Mesendoderm (in vitro differentiated cells): ENCODE results near the gene SALL3. TPM values are rescaled to one million over a fixed set of nuclear protein-coding genes. Genes with fewer than 3 reads are reported as not detected.

Experiments used
- DNase-seq: peaks from one replicate; pipeline ENCODE4 v3.0.0; 2013
- H2AK5ac ChIP-seq: 2 replicates; pipeline ENCODE4 v1.6.1; 2013; ENCODE audit warnings: low read length, inconsistent platforms
- H2BK120ac ChIP-seq: 2 replicates; pipeline ENCODE4 v1.6.1; 2013; ENCODE audit warnings: low read depth, mild to moderate bottlenecking, low read length, moderate library complexity, mixed read lengths
- H2BK15ac ChIP-seq: replicated peaks from 2 replicates; pipeline ENCODE4 v1.6.1; 2013; ENCODE audit warnings: low read depth, mild to moderate bottlenecking, moderate library complexity
- H2BK5ac ChIP-seq: 2 replicates; pipeline ENCODE4 v1.6.1; 2013; ENCODE audit warnings: low read length, inconsistent platforms
- H3K18ac ChIP-seq: 2 replicates; pipeline ENCODE4 v1.6.1; 2013; ENCODE audit warnings: mild to moderate bottlenecking, low read length, mixed read lengths
- H3K23ac ChIP-seq: one replicate; pipeline ENCODE4 v1.6.1; 2013; ENCODE audit warnings: low read length
- H3K27ac ChIP-seq: 2 replicates; pipeline ENCODE4 v1.5.1; 2013; ENCODE audit warnings: low read depth, mild to moderate bottlenecking, inconsistent platforms, low read length, moderate library complexity
- H3K27me3 ChIP-seq: 2 replicates; pipeline ENCODE4 v1.6.1; 2013; ENCODE audit warnings: low read length, control low read depth, mild to moderate bottlenecking, inconsistent platforms; ENCODE audit not compliant: insufficient read depth, poor library complexity
- H3K36me3 ChIP-seq: 2 replicates; pipeline ENCODE4 v1.6.1; 2013; ENCODE audit warnings: low read length, inconsistent platforms; ENCODE audit not compliant: control insufficient read depth, insufficient read depth
- H3K4ac ChIP-seq: one replicate; pipeline ENCODE4 v1.6.1; 2013; ENCODE audit warnings: low read depth, mild to moderate bottlenecking, low read length, moderate library complexity
- H3K4me1 ChIP-seq: 2 replicates; pipeline ENCODE4 v1.6.1; 2013; ENCODE audit warnings: low read depth, low read length, inconsistent platforms; ENCODE audit not compliant: control insufficient read depth
- H3K4me2 ChIP-seq: 2 replicates; pipeline ENCODE4 v1.6.1; 2013; ENCODE audit warnings: low read length
- H3K4me3 ChIP-seq: 2 replicates; pipeline ENCODE4 v1.5.1; 2013; ENCODE audit warnings: mild to moderate bottlenecking, low read length
- H3K56ac ChIP-seq: one replicate; pipeline ENCODE4 v1.6.1; 2013; ENCODE audit warnings: low read length
- H3K79me1 ChIP-seq: 2 replicates; pipeline ENCODE4 v1.6.1; 2013; ENCODE audit warnings: low read length, inconsistent platforms
- H3K79me2 ChIP-seq: 2 replicates; pipeline ENCODE4 v1.6.1; 2013; ENCODE audit warnings: mild to moderate bottlenecking, low read length; ENCODE audit not compliant: control insufficient read depth, insufficient read depth
- H3K9ac ChIP-seq: 2 replicates; pipeline ENCODE4 v1.6.1; 2013; ENCODE audit warnings: low read length, inconsistent platforms
- H4K5ac ChIP-seq: one replicate; pipeline ENCODE4 v1.6.1; 2013; ENCODE audit warnings: low read length
- H4K8ac ChIP-seq: one replicate; pipeline ENCODE4 v1.6.1; 2013; ENCODE audit warnings: low read depth, mild to moderate bottlenecking, control low read depth, low read length, moderate library complexity
- WGBS: extraction: QIAGEN DNeasy Blood & Tissue Kit; methylation state at CpG from one replicate; pipeline ENCODE4 v1.1.7; 2013; ENCODE audit warnings: low lambda C conversion rate, missing lambda C conversion rate; ENCODE audit not compliant: insufficient coverage; ENCODE audit errors: extremely low coverage; 5-methylcytosine and 5-hydroxymethylcytosine counted together
- polyA plus RNA-seq, 2 experiments: library from polyadenylated mRNA; stranded (reverse); fragments of 200-250 nt; gene quantifications; one replicate each; pipeline ENCODE4 v1.2.3, GENCODE V29; 2013

SALL3 gene
- polyA plus RNA-seq (2013, experiment 1 of 2): 25.9 TPM
- 27.2 TPM for polyA plus RNA-seq (2013, experiment 2 of 2)

- Histone ChIP-seq H4K5ac (no peak within 1 kb of the TSS), H3K56ac (peak within 1 kb of the TSS; percentile 89), H4K8ac (no peak within 1 kb of the TSS), H3K4ac (peak within 1 kb of the TSS; percentile 92), H3K79me1 (no peaks in the 10 kb centered on the region), H3K4me1 (peaks cover 4% of the 10 kb centered on the region), H2AK5ac (no peak within 1 kb of the TSS), H2BK15ac (peak within 1 kb of the TSS; percentile 93), H3K27me3 (peaks cover 21% of the 10 kb centered on the region), H3K27ac (peak within 1 kb of the TSS; percentile 66), H3K4me3 (peak within 1 kb of the TSS; percentile 60), H2BK5ac (no peak within 1 kb of the TSS), H3K23ac (peak within 1 kb of the TSS; percentile 66), H2BK120ac (peak within 1 kb of the TSS; percentile 76), H3K4me2 (peak within 1 kb of the TSS; percentile 67), H3K18ac (peak within 1 kb of the TSS; percentile 99), H3K36me3 (no peaks in the 10 kb centered on the region), H3K9ac (peak within 1 kb of the TSS; percentile 75), H3K79me2 (peaks cover 24% of the 10 kb centered on the region)
- no CpG with 5 or more reads among the region's 102 CpGs for WGBS
- peak; percentile 87 for DNase-seq
Measured at GRCh38 chr18:78979730-78980278, at the start of gene SALL3. Gene SALL3 (plus strand): TSS chr18:78979818. CDS start chr18:78980275, 457 bp downstream.

- no peak for DNase-seq
- Histone ChIP-seq H3K18ac (no peak overlapping the region), H3K4me3 (no peak overlapping the region), H3K4ac (no peak overlapping the region), H2BK5ac (no peak overlapping the region), H2BK120ac (no peak overlapping the region), H3K4me2 (no peak overlapping the region), H3K9ac (no peak overlapping the region), H4K8ac (no peak overlapping the region), H3K27ac (no peak overlapping the region), H3K4me1 (no peaks in the 10 kb centered on the region), H4K5ac (no peak overlapping the region), H3K56ac (no peak overlapping the region), H3K36me3 (no peaks in the 10 kb centered on the region), H2AK5ac (no peak overlapping the region), H3K23ac (no peak overlapping the region), H3K27me3 (no peaks in the 10 kb centered on the region), H2BK15ac (no peak overlapping the region), H3K79me1 (no peaks in the 10 kb centered on the region), H3K79me2 (no peaks in the 10 kb centered on the region)
- no CpG with 5 or more reads among the region's 14 CpGs for WGBS
Measured at GRCh38 chr18:78932281-78932680, 47.3 kb upstream of the SALL3 start.

GRCh38 chr18:78934003-78934402 is 45.6 kb upstream of the SALL3 start:
- Histone ChIP-seq H4K5ac (no peak overlapping the region), H3K4ac (no peak overlapping the region), H3K4me1 (no peaks in the 10 kb centered on the region), H3K9ac (no peak overlapping the region), H3K27me3 (no peaks in the 10 kb centered on the region), H3K27ac (no peak overlapping the region), H3K4me3 (no peak overlapping the region), H3K56ac (no peak overlapping the region), H2BK15ac (no peak overlapping the region), H3K18ac (no peak overlapping the region), H4K8ac (no peak overlapping the region), H3K4me2 (no peak overlapping the region), H3K79me1 (no peaks in the 10 kb centered on the region), H3K23ac (no peak overlapping the region), H2BK5ac (no peak overlapping the region), H2BK120ac (no peak overlapping the region), H3K79me2 (no peaks in the 10 kb centered on the region), H3K36me3 (no peaks in the 10 kb centered on the region), H2AK5ac (no peak overlapping the region)
- WGBS: no CpG with 5 or more reads among the region's 22 CpGs
- no peak for DNase-seq

GRCh38 chr18:78934551-78935225 is 44.9 kb upstream of the SALL3 start:
- WGBS: no CpG with 5 or more reads among the region's 20 CpGs
- Histone ChIP-seq H3K36me3 (no peaks in the 10 kb centered on the region), H3K4ac (no peak overlapping the region), H2BK5ac (no peak overlapping the region), H3K4me1 (no peaks in the 10 kb centered on the region), H2BK15ac (no peak overlapping the region), H3K56ac (no peak overlapping the region), H3K18ac (no peak overlapping the region), H3K4me3 (no peak overlapping the region), H2BK120ac (no peak overlapping the region), H3K9ac (no peak overlapping the region), H4K5ac (no peak overlapping the region), H3K79me1 (no peaks in the 10 kb centered on the region), H3K4me2 (no peak overlapping the region), H3K79me2 (no peaks in the 10 kb centered on the region), H3K27me3 (no peaks in the 10 kb centered on the region), H3K23ac (no peak overlapping the region), H4K8ac (no peak overlapping the region), H2AK5ac (no peak overlapping the region), H3K27ac (no peak overlapping the region)
- no peak for DNase-seq

GRCh38 chr18:78935406-78935805 is 44.2 kb upstream of the SALL3 start:
- Histone ChIP-seq H4K8ac (no peak overlapping the region), H2BK5ac (no peak overlapping the region), H3K4me3 (no peak overlapping the region), H3K4me1 (no peaks in the 10 kb centered on the region), H3K23ac (no peak overlapping the region), H3K4ac (no peak overlapping the region), H3K18ac (no peak overlapping the region), H3K4me2 (no peak overlapping the region), H3K27me3 (no peaks in the 10 kb centered on the region), H2BK120ac (no peak overlapping the region), H2AK5ac (no peak overlapping the region), H3K36me3 (no peaks in the 10 kb centered on the region), H3K27ac (no peak overlapping the region), H3K79me2 (no peaks in the 10 kb centered on the region), H3K9ac (no peak overlapping the region), H3K56ac (no peak overlapping the region), H2BK15ac (no peak overlapping the region), H4K5ac (no peak overlapping the region), H3K79me1 (no peaks in the 10 kb centered on the region)
- WGBS: no CpG with 5 or more reads among the region's 9 CpGs
- DNase-seq: no peak
